Mesodermal cell (in vitro differentiated cells): ENCODE measurements around the gene TRIM36.

ENCODE experiments used
- H3K27ac ChIP-seq: 2 replicates; pipeline ENCODE4 v1.7.0; 2013; ENCODE audit warnings: mild to moderate bottlenecking, low read depth, low read length, moderate library complexity; ENCODE audit not compliant: severe bottlenecking
- H3K36me3 ChIP-seq: 2 replicates; pipeline ENCODE4 v1.7.1; 2013; ENCODE audit warnings: mild to moderate bottlenecking, low read length, moderate library complexity; ENCODE audit not compliant: control insufficient read depth, insufficient read depth
- H3K4me1 ChIP-seq: one replicate; pipeline ENCODE4 v1.7.1; 2013; ENCODE audit warnings: mild to moderate bottlenecking, low read length; ENCODE audit not compliant: insufficient read depth, control insufficient read depth, poor library complexity, severe bottlenecking
- H3K4me3 ChIP-seq: 2 replicates; pipeline ENCODE4 v1.7.0; 2013; ENCODE audit warnings: low read length, control low read depth, mild to moderate bottlenecking; ENCODE audit not compliant: insufficient read depth, poor library complexity, severe bottlenecking; ENCODE audit errors: extremely low read depth
- H3K9me3 ChIP-seq: 2 replicates; pipeline ENCODE4 v1.7.1; 2013; ENCODE audit warnings: mild to moderate bottlenecking, low read length, moderate library complexity; ENCODE audit not compliant: control insufficient read depth
- WGBS, 2 experiments: methylation state at CpG; one replicate each; pipeline ENCODE4 v1.1.5; 2013; ENCODE audit warnings: missing lambda C conversion rate in 2 of 2; ENCODE audit not compliant: insufficient coverage in 2 of 2; 5-methylcytosine and 5-hydroxymethylcytosine counted together

TRIM36 gene

DNA sequence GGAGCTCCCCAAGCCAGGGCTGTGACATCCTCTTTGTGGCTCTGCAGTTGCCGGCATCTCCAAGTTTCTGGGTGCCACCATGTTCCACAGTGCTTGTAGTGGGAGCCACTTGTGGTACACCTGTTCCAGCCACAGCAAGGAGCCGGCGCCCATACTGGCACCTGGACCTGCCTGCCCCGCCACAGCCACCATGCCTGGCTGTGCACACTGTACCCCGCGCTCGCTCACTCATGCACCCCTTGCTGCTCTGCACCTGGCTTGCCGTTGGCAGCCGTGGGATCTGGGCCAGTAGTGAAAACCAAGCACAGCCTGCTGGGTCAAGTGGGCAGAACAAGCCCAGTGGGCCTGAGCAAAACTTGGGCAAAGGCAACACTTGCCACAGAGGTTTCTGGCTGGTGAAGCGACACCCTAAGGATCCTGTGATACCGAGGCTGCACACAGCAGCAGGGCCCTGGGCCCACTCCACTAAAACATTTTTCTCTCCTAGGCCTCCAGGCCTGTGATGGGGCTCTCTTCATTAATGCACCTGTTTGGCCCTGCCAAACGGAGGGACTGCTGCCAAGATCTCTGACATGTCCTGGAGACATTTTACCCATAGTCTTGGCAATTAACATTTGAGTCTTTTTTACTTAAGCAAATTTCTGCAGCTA is 2.8 kb downstream of the TRIM36 start:
- H3K36me3 ChIP-seq, result no peaks in the 10 kb centered on the region

DNA sequence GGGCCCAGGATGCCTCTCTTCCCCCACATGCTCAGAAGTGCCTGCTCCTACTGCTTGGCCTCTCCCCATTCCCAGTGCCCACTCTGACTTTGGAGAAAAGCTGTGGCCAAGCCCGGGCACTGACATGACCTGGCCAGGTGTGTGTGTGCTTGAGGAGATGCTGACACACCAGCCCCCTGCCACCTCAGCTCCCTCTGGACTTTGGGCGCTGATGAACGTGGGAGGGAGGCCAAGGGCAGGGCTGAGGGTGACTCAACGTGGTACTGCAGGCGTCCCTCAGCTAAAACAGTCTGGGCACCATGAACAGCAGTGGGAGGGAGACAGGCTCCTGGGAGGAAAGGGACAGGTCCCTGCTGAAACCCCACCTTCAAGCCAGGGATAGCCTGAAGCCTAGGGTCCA is 3.9 kb downstream of the TRIM36 start:
- H3K4me3 ChIP-seq, result no peak overlapping the region
- H3K27ac ChIP-seq, result no peak overlapping the region
- 80% methylated on average over 1 of the region's 5 CpGs; no CpG with 5 or more reads in 1 of the 2 experiments for WGBS, 2 experiments
- H3K4me1 ChIP-seq, result no peaks in the 10 kb centered on the region
- peaks cover 23% of the 10 kb centered on the region for H3K9me3 ChIP-seq
- no peaks in the 10 kb centered on the region for H3K36me3 ChIP-seq

More for the DNA sequence above, 2.8 kb downstream of the TRIM36 start:
- Histone ChIP-seq H3K4me3 (no peak overlapping the region), H3K27ac (no peak overlapping the region), H3K4me1 (peaks cover 5% of the 10 kb centered on the region), H3K9me3 (peaks cover 23% of the 10 kb centered on the region)
- 92 to 95% methylated on average over 10 to 12 of the region's 12 CpGs for WGBS, 2 experiments

DNA sequence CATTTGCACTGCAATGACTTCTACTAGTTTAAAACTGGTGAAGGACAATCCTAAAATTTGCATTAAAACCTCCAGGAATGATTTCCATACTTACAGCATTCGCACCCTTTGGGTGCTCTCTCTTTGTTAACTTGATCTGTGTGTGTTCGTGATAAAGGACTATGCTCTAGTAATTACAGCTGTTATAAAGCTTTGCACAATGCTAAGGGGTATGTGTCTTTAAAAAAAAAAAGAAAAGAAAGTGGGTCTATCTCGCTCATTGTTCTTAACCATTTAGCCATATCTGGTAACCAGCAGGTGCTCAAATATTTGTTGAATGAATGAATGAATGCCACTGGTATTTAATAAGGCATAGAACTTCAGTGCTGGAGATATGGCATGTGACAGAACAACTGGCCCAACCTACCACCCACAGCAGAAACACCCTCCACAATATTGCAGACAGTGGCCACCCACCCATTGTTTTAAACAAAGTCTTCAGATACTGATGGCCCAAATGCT is 8.7 kb downstream of the TRIM36 start:
- peaks cover 12% of the 10 kb centered on the region for H3K9me3 ChIP-seq
- WGBS, 2 experiments, result 86 to 100% methylated on average over 1 of the region's 3 CpGs

DNA sequence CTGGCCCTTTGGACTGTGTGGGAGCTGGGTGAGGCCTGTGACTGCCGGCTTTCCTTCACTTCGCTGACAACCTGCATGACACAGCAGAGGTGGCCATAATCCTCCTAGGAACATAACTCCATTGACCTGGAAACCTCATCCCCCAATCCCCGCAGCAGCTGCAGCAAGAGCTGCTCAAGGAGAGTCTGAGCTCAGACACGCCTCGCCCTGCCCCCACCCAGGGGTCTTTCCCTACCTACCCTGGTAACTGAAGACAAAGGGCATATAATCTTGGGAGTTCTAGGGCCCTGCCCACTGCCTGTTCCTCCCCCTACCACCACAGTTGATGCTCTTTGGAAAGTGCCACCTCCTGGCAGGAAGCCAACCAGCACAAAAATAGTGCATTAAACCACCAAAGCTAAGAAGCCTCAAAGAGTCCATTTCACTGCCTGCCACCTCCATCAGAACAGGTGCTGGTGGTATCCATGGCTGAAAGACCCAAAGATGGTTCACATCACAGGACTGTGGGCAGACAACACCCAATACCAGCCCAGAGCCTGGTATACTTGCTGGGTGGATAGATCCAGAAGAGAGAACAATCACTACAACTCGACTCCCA is 18.4 kb downstream of the TRIM36 start:
- H3K4me1 ChIP-seq, result no peaks in the 10 kb centered on the region
- H3K9me3 ChIP-seq, result no peaks in the 10 kb centered on the region
- H3K4me3 ChIP-seq, result no peak overlapping the region
- WGBS, 2 experiments, result 60 to 88% methylated on average over 2 to 3 of the region's 6 CpGs
- H3K27ac ChIP-seq, result no peak overlapping the region
- no peaks in the 10 kb centered on the region for H3K36me3 ChIP-seq

More for the DNA sequence above, 8.7 kb downstream of the TRIM36 start:
- Histone ChIP-seq H3K4me3 (no peak overlapping the region), H3K36me3 (no peaks in the 10 kb centered on the region), H3K4me1 (no peaks in the 10 kb centered on the region), H3K27ac (no peak overlapping the region)

GRCh38 chr5:115150512-115150911 is 19.2 kb downstream of the TRIM36 start:
- Histone ChIP-seq H3K4me1 (no peaks in the 10 kb centered on the region), H3K9me3 (no peaks in the 10 kb centered on the region), H3K4me3 (no peak overlapping the region), H3K36me3 (no peaks in the 10 kb centered on the region), H3K27ac (no peak overlapping the region)
- WGBS, 2 experiments, result 83 to 84% methylated on average over 5 of the region's 5 CpGs

DNA sequence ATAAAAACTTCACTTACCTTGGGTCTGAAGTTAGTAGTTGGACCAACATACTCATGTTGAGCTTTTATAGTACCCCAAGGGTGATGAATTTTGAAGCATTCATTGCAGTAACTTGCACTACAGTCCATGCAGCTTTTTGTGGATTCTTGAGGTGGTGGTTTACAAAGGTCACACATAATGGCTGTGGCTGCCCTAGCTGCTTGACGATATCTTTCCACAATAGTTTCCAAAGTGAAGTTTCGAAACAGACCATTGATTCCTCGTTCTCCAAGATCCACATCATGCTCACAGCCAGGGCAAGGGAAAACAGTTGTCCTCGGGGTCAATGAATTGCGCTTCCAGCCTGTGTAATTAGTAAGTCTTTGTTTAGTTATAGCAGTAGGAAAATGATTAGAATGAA is 22.7 kb downstream of the TRIM36 start:
- no peaks in the 10 kb centered on the region for H3K36me3 ChIP-seq
- no peak overlapping the region for H3K4me3 ChIP-seq
- no peaks in the 10 kb centered on the region for H3K4me1 ChIP-seq
- no peaks in the 10 kb centered on the region for H3K9me3 ChIP-seq
- 88 to 94% methylated on average over 1 to 4 of the region's 5 CpGs for WGBS, 2 experiments
- H3K27ac ChIP-seq, result no peak overlapping the region

GRCh38 chr5:115136294-115136693 is 33.4 kb downstream of the TRIM36 start:
- no CpG with 5 or more reads among the region's 2 CpGs for WGBS, 2 experiments
- Histone ChIP-seq H3K36me3 (no peaks in the 10 kb centered on the region), H3K4me1 (no peaks in the 10 kb centered on the region), H3K4me3 (no peak overlapping the region), H3K9me3 (no peaks in the 10 kb centered on the region), H3K27ac (no peak overlapping the region)

- no peaks in the 10 kb centered on the region for H3K36me3 ChIP-seq
- 88 to 100% methylated on average over 1 to 2 of the region's 2 CpGs for WGBS, 2 experiments
- H3K4me3 ChIP-seq, result no peak overlapping the region
- H3K9me3 ChIP-seq, result no peaks in the 10 kb centered on the region
- no peaks in the 10 kb centered on the region for H3K4me1 ChIP-seq
- H3K27ac ChIP-seq, result no peak overlapping the region
Measured at GRCh38 chr5:115132465-115132864, 37.2 kb downstream of the TRIM36 start.

GRCh38 chr5:115126303-115126702 is 43.4 kb downstream of the TRIM36 start:
- 80 to 86% methylated on average over 1 to 4 of the region's 5 CpGs for WGBS, 2 experiments
- Histone ChIP-seq H3K36me3 (no peaks in the 10 kb centered on the region), H3K4me1 (no peaks in the 10 kb centered on the region), H3K27ac (no peak overlapping the region), H3K4me3 (no peak overlapping the region), H3K9me3 (no peaks in the 10 kb centered on the region)

GRCh38 chr5:115124741-115125140 is 45.0 kb downstream of the TRIM36 start:
- WGBS, 2 experiments, result no CpG with 5 or more reads among the region's 1 CpG
- no peak overlapping the region for H3K4me3 ChIP-seq
- H3K27ac ChIP-seq, result no peak overlapping the region
- H3K4me1 ChIP-seq, result no peaks in the 10 kb centered on the region
- H3K9me3 ChIP-seq, result no peaks in the 10 kb centered on the region
- no peaks in the 10 kb centered on the region for H3K36me3 ChIP-seq

DNA sequence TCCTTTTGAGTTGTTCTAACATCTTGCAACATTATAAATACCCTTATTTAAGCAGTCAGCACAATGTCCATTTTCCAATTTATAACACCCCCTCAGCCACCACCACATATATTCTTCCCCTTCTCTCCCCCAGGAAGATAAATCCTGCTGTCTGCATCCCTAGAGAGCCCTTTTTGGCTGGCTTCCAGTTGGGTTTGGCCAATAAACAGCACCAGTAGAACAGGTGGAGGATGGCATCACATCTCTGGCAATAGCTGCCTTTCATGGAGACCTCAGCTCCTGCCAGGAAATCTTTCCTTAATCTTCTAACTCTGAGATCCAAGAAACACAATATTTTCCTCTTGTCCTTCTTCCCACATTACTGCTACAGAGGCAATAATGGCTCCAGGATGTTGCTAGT is 53.7 kb downstream of the TRIM36 start:
- H3K4me1 ChIP-seq, result no peaks in the 10 kb centered on the region
- H3K4me3 ChIP-seq, result no peak overlapping the region
- no peak overlapping the region for H3K27ac ChIP-seq
- no peaks in the 10 kb centered on the region for H3K36me3 ChIP-seq
- H3K9me3 ChIP-seq, result no peaks in the 10 kb centered on the region
